Measurements from ENCODE around the gene TECPR2. TPM values are rescaled to one million over a fixed set of nuclear protein-coding genes. Genes with fewer than 3 reads are reported as not detected.
A peak's percentile ranks its signal among the peaks of the same experiment; 100 is the strongest.
"Not testable (repeated sequence)": the region's sequence is repeated elsewhere in the genome, so short reads cannot be mapped to it uniquely, and the experiment has no call there.

Gene TECPR2
- total RNA-seq, 1 donor from 2014 or later, result 21.4 TPM

- H3K27ac ChIP-seq, result no peak overlapping the region
- DNase-seq, result no peak
- no peak for TF ChIP-seq CTCF (IDR thresholded peaks at IDR 0.05)
- no peaks in the 10 kb centered on the region for H3K9me3 ChIP-seq
- peaks cover 7% of the 10 kb centered on the region for H3K4me1 ChIP-seq
- peaks cover 8% of the 10 kb centered on the region for H3K27me3 ChIP-seq
- H3K36me3 ChIP-seq, result no peaks in the 10 kb centered on the region
- no peak overlapping the region for H3K4me3 ChIP-seq
- no peak for ATAC-seq
- intact Hi-C loops (cut with DNase I), result no loop called here
Measured at GRCh38 chr14:102539544-102540314, 177.0 kb downstream of the TECPR2 start.

GRCh38 chr14:102540315-102541028 is 177.7 kb downstream of the TECPR2 start:
- H3K27me3 ChIP-seq, result peaks cover 15% of the 10 kb centered on the region
- ATAC-seq (no peak), DNase-seq (no peak)
- TF ChIP-seq CTCF (IDR thresholded peaks at IDR 0.05), result no peak
- H3K9me3 ChIP-seq, result no peaks in the 10 kb centered on the region
- no peak overlapping the region for H3K4me3 ChIP-seq
- H3K36me3 ChIP-seq, result no peaks in the 10 kb centered on the region
- intact Hi-C loops (cut with DNase I), result no loop called here
- no peak overlapping the region for H3K27ac ChIP-seq
- peaks cover 9% of the 10 kb centered on the region for H3K4me1 ChIP-seq

GRCh38 chr14:102541029-102541491 is 178.3 kb downstream of the TECPR2 start:
- ATAC-seq; H3K27ac ChIP-seq; intact Hi-C loops (cut with DNase I); H3K4me3 ChIP-seq; H3K36me3 ChIP-seq; H3K4me1 ChIP-seq; DNase-seq; H3K9me3 ChIP-seq: not testable (repeated sequence)
- peaks cover 21% of the 10 kb centered on the region for H3K27me3 ChIP-seq

GRCh38 chr14:102541771-102542170 is 179.0 kb downstream of the TECPR2 start:
- Histone ChIP-seq H3K4me1 (peaks cover 9% of the 10 kb centered on the region), H3K27ac (no peak overlapping the region), H3K4me3 (no peak overlapping the region), H3K9me3 (no peaks in the 10 kb centered on the region), H3K27me3 (peaks cover 22% of the 10 kb centered on the region), H3K36me3 (no peaks in the 10 kb centered on the region)
- DNase-seq (no peak), ATAC-seq (no peak)
- TF ChIP-seq CTCF (IDR thresholded peaks at IDR 0.05), result no peak
- intact Hi-C loops (cut with DNase I), result no loop called here

GRCh38 chr14:102544046-102544746 is 181.5 kb downstream of the TECPR2 start:
- H3K9me3 ChIP-seq, result no peaks in the 10 kb centered on the region
- peaks cover 22% of the 10 kb centered on the region for H3K27me3 ChIP-seq
- no peaks in the 10 kb centered on the region for H3K36me3 ChIP-seq
- no peak overlapping the region for H3K27ac ChIP-seq
- DNase-seq (no peak), ATAC-seq (no peak)
- intact Hi-C loops (cut with DNase I), result no loop called here
- TF ChIP-seq CTCF (IDR thresholded peaks at IDR 0.05), result no peak
- peak overlapping the region; percentile 23 for H3K4me3 ChIP-seq
- H3K4me1 ChIP-seq, result peaks cover 9% of the 10 kb centered on the region

All from upper lobe of right lung (tissue), 1 donor.